HEK293T (cell line): ENCODE data around the gene PIP5K1B.

Experiments used
- BHLHE40 ChIP-seq: fragments of 450-650 bp; IDR thresholded peaks from 2 replicates; pipeline ENCODE4 v1.6.1; 2016; ENCODE audit warnings: mild to moderate bottlenecking, moderate library complexity, borderline replicate concordance
- CTBP1 ChIP-seq: fragments of 450-650 bp; IDR thresholded peaks from 2 replicates; pipeline ENCODE4 v1.6.1; 2016; ENCODE audit warnings: borderline replicate concordance

DNA sequence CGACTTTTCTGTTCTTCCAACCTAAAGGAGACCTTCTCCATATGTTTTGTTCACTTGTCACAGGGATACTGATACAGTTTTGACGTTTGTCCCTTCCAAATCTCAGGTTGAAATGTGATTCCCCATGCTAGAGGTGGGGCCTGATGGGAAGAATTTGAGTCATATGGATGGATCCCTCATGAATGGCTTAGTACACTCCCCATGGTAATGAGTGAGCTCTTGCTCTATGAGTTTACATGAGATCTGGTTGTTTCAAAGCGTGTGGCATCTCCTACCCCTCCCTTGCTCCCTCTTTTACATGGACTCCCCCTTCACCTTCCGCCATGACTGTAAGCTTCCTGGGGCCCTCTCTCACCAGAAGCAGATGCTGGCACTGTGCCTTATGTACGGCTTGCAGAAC is 6.9 kb downstream of the PIP5K1B start:
- no peak for TF ChIP-seq CTBP1
- no peak for TF ChIP-seq BHLHE40
